SU-DHL-6 (cell line): Measurements from ENCODE around the gene TPK1.

Experiments
- EZH2phosphoT487 ChIP-seq: fragments of 200-600 bp; sonication (generic), shearing (Covaris generic); conservative IDR thresholded peaks from 2 replicates; pipeline ENCODE4 v1.6.1; 2018; ENCODE audit warnings: mild to moderate bottlenecking, antibody characterized with exemption, low read length, moderate library complexity, mixed read lengths
- TF ChIP-seq, protein P1 (sequence below): fragments of 200-600 bp; sonication (generic); IDR thresholded peaks from one replicate; pipeline ENCODE4 v1.5.1; 2017; ENCODE audit warnings: antibody characterized with exemption, mild to moderate bottlenecking, low read length, moderate library complexity; ENCODE audit not compliant: insufficient read depth, poor library complexity, severe bottlenecking

DNA sequence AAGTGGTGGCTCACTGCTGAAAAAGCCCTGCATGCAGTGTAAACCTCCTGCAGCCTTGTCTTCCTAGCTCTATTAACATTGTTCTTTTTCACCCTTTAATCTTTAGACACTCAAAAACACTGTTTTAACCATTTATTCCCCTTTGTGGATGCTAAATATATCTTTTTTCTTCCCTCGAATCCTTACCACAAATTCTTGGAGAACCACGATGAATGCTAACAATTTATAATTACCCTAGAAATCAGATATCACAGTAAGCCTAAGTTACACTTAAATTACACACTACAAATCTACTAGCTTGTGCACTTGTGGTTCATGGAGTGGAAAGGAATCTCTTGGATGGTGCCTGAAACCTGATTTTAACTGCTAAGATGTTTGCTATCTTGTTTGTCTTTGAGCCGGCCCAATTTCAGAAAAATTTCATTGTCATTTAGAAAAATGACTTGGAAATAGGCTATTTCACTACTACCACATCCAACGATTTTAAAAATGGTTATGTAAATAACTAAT, 307.3 kb downstream of the TPK1 start:
- TF ChIP-seq, protein P1, sequence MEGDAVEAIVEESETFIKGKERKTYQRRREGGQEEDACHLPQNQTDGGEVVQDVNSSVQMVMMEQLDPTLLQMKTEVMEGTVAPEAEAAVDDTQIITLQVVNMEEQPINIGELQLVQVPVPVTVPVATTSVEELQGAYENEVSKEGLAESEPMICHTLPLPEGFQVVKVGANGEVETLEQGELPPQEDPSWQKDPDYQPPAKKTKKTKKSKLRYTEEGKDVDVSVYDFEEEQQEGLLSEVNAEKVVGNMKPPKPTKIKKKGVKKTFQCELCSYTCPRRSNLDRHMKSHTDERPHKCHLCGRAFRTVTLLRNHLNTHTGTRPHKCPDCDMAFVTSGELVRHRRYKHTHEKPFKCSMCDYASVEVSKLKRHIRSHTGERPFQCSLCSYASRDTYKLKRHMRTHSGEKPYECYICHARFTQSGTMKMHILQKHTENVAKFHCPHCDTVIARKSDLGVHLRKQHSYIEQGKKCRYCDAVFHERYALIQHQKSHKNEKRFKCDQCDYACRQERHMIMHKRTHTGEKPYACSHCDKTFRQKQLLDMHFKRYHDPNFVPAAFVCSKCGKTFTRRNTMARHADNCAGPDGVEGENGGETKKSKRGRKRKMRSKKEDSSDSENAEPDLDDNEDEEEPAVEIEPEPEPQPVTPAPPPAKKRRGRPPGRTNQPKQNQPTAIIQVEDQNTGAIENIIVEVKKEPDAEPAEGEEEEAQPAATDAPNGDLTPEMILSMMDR: no peak
- TF ChIP-seq EZH2phosphoT487: no peak
